Mesenchymal stem cell (in vitro differentiated cells and primary cell): Measurements from ENCODE around the gene RNF214.
A peak's percentile ranks its signal among the peaks of the same experiment; 100 is the strongest.

Experiments used
- DNase-seq: peaks from one replicate; pipeline ENCODE4 v3.0.0-alpha.2; 2013
- H2AFZ ChIP-seq: one replicate; pipeline ENCODE4 v1.6.1; 2013; ENCODE audit warnings: low read depth, mild to moderate bottlenecking, control low read depth, inconsistent platforms, low read length, moderate library complexity
- H2AK5ac ChIP-seq: 2 replicates; pipeline ENCODE4 v1.6.1; 2013; ENCODE audit warnings: low read length, moderate library complexity, mild to moderate bottlenecking, inconsistent platforms; ENCODE audit not compliant: severe bottlenecking
- H2BK120ac ChIP-seq: one replicate; pipeline ENCODE4 v1.6.1; 2013; ENCODE audit warnings: low read depth, mild to moderate bottlenecking, inconsistent platforms, low read length, moderate library complexity
- H2BK12ac ChIP-seq, 2 experiments: one replicate each; pipeline ENCODE4 v1.6.1; 2013; ENCODE audit warnings: inconsistent platforms in 2 of 2, low read length in 2 of 2, mild to moderate bottlenecking in 2 of 2, moderate library complexity in 2 of 2, control low read depth in 1 of 2
- H2BK15ac ChIP-seq: one replicate; pipeline ENCODE4 v1.6.1; 2013; ENCODE audit warnings: mild to moderate bottlenecking, low read depth, inconsistent platforms; ENCODE audit not compliant: poor library complexity, severe bottlenecking
- H2BK5ac ChIP-seq: 2 replicates; pipeline ENCODE4 v1.6.1; 2013; ENCODE audit warnings: low read depth, mild to moderate bottlenecking, low read length, control low read depth, inconsistent platforms; ENCODE audit not compliant: poor library complexity, severe bottlenecking
- H3K14ac ChIP-seq, 2 experiments: one replicate each; pipeline ENCODE4 v1.6.1; 2013; ENCODE audit warnings: inconsistent platforms in 2 of 2, low read length in 2 of 2, control low read depth in 1 of 2, mild to moderate bottlenecking in 1 of 2, moderate library complexity in 1 of 2
- H3K18ac ChIP-seq, 2 experiments: one replicate each; pipeline ENCODE4 v1.6.1; 2013; ENCODE audit warnings: inconsistent platforms in 2 of 2, low read length in 2 of 2, control low read depth in 1 of 2, low read depth in 1 of 2, mild to moderate bottlenecking in 1 of 2
- H3K23ac ChIP-seq, 2 experiments: one replicate each; pipeline ENCODE4 v1.6.1; 2013; ENCODE audit warnings: inconsistent platforms in 2 of 2, low read length in 2 of 2, mild to moderate bottlenecking in 2 of 2, moderate library complexity in 2 of 2, control low read depth in 1 of 2
- H3K27ac ChIP-seq: 2 replicates; pipeline ENCODE4 v1.5.1; 2013; ENCODE audit warnings: mild to moderate bottlenecking, moderate library complexity, low read length, control low read depth, inconsistent platforms; ENCODE audit not compliant: poor library complexity, severe bottlenecking
- H3K27me3 ChIP-seq, 2 experiments: 2 replicates each; pipeline versions ENCODE4 v1.6.1 to v1.7.0; 2013; ENCODE audit warnings: low read length in 2 of 2, mild to moderate bottlenecking in 2 of 2, moderate library complexity in 2 of 2, control low read depth in 1 of 2, inconsistent platforms in 1 of 2; ENCODE audit not compliant: control insufficient read depth in 1 of 2, insufficient read depth in 1 of 2
- H3K36me3 ChIP-seq, 2 experiments: 2 replicates each; pipeline versions ENCODE4 v1.6.1 to v1.7.0; 2013; ENCODE audit warnings: low read length in 2 of 2, control low read depth in 1 of 2, inconsistent platforms in 1 of 2, low read depth in 1 of 2, mild to moderate bottlenecking in 1 of 2; ENCODE audit not compliant: insufficient read depth in 2 of 2, control insufficient read depth in 1 of 2
- H3K4ac ChIP-seq, 2 experiments: one replicate each; pipeline ENCODE4 v1.6.1; 2013; ENCODE audit warnings: inconsistent platforms in 2 of 2, low read length in 2 of 2, mild to moderate bottlenecking in 2 of 2, moderate library complexity in 2 of 2, control low read depth in 1 of 2, low read depth in 1 of 2
- H3K4me1 ChIP-seq: 2 replicates; pipeline ENCODE4 v1.6.1; 2013; ENCODE audit warnings: low read depth, low read length, control low read depth; ENCODE audit not compliant: control insufficient read depth, insufficient read depth
- H3K4me2 ChIP-seq: 2 replicates; pipeline ENCODE4 v1.6.1; 2013; ENCODE audit warnings: low read length, mild to moderate bottlenecking, inconsistent platforms; ENCODE audit not compliant: poor library complexity, severe bottlenecking
- H3K4me3 ChIP-seq, 2 experiments: 2 replicates each; pipeline versions ENCODE4 v1.5.1 to v1.7.0; 2013; ENCODE audit warnings: low read length in 2 of 2, mild to moderate bottlenecking in 2 of 2, control low read depth in 1 of 2, low read depth in 1 of 2; ENCODE audit not compliant: insufficient read depth in 1 of 2
- H3K79me1 ChIP-seq: replicated peaks from 2 replicates; pipeline ENCODE4 v1.6.1; 2013; ENCODE audit warnings: mild to moderate bottlenecking, control low read depth, low read length, inconsistent platforms; ENCODE audit not compliant: poor library complexity, severe bottlenecking
- H3K9ac ChIP-seq: 2 replicates; pipeline ENCODE4 v1.7.0; 2013; ENCODE audit warnings: mild to moderate bottlenecking, low read length, moderate library complexity
- H3K9me3 ChIP-seq: 2 replicates; pipeline ENCODE4 v1.7.0; 2013; ENCODE audit warnings: mild to moderate bottlenecking, low read length; ENCODE audit not compliant: control insufficient read depth
- H4K8ac ChIP-seq: one replicate; pipeline ENCODE4 v1.6.1; 2013; ENCODE audit warnings: inconsistent platforms, mild to moderate bottlenecking, low read length, moderate library complexity
- H4K91ac ChIP-seq: one replicate; pipeline ENCODE4 v1.6.1; 2013; ENCODE audit warnings: mild to moderate bottlenecking, low read length, inconsistent platforms
- WGBS: methylation state at CpG from one replicate; pipeline ENCODE4 v1.1.7; 2013; ENCODE audit warnings: mixed read lengths; 5-methylcytosine and 5-hydroxymethylcytosine counted together

The RNF214 gene

DNA sequence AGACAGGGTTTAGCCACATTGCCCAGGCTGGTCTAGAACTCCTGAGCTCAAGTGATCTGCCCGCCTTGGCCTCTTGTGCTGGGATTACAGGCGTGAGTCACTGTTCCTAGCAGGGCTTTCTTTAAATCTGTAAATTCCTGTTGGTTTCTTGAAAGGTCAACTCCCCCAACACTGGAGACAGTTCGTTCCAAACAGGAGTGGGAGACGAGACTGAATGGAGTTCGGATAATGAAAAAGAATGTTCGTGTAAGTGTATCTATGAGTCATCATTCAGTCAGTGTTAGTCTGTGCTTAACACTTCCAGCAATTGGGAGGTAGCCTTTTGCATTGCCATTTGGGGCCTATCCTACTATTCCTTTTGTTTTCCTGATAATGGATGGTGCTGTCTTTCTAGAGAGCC, 48.7 kb downstream of the RNF214 start:
- DNase-seq: peak; percentile 96
- H2BK5ac ChIP-seq: no peak overlapping the region
- 0% methylated on average over 6 of the region's 6 CpGs for WGBS
- H3K79me1 ChIP-seq: peaks cover 6% of the 10 kb centered on the region
- H4K8ac ChIP-seq: no peak overlapping the region
- H4K91ac ChIP-seq: no peak overlapping the region
- no peak overlapping the region for H3K4ac ChIP-seq
- peak overlapping the region in 1 of 2 experiments; percentile 68 for H3K18ac ChIP-seq
- peaks cover 7% of the 10 kb centered on the region for H3K4me1 ChIP-seq
- H2AFZ ChIP-seq: no peak overlapping the region
- no peak overlapping the region for H2BK15ac ChIP-seq
- H2BK12ac ChIP-seq: peak overlapping the region in 1 of 2 experiments; percentile 77
- no peak overlapping the region for H2AK5ac ChIP-seq
- no peak overlapping the region for H3K4me2 ChIP-seq
- peaks cover 21 to 52% of the 10 kb centered on the region in 2 experiments for H3K36me3 ChIP-seq
- H3K23ac ChIP-seq: no peak overlapping the region
- no peaks in the 10 kb centered on the region for H3K9me3 ChIP-seq
- no peak overlapping the region for H2BK120ac ChIP-seq
- peak overlapping the region; percentile 88 for H3K27ac ChIP-seq
- no peaks in the 10 kb centered on the region for H3K27me3 ChIP-seq
- peak overlapping the region; percentile 58 for H3K9ac ChIP-seq
- no peak overlapping the region for H3K14ac ChIP-seq
- no peak overlapping the region for H3K4me3 ChIP-seq

GRCh38 chr11:117281869-117282268, 49.4 kb downstream of the RNF214 start:
- peaks cover 6% of the 10 kb centered on the region for H3K79me1 ChIP-seq
- H3K18ac ChIP-seq: peak overlapping the region; percentile 9 to 58
- H2AFZ ChIP-seq: no peak overlapping the region
- H3K9me3 ChIP-seq: no peaks in the 10 kb centered on the region
- WGBS: 95% methylated on average over 7 of the region's 7 CpGs
- H3K4me1 ChIP-seq: peaks cover 7% of the 10 kb centered on the region
- no peak overlapping the region for H3K14ac ChIP-seq
- no peak overlapping the region for H2BK120ac ChIP-seq
- H3K9ac ChIP-seq: peak overlapping the region; percentile 33
- no peak overlapping the region for H3K4me3 ChIP-seq
- no peak for DNase-seq
- H2BK12ac ChIP-seq: peak overlapping the region; percentile 37 to 99
- H3K4ac ChIP-seq: peak overlapping the region in 1 of 2 experiments; percentile 54
- peak overlapping the region; percentile 5 for H3K27ac ChIP-seq
- H2BK15ac ChIP-seq: no peak overlapping the region
- H4K8ac ChIP-seq: peak overlapping the region; percentile 30
- H2BK5ac ChIP-seq: no peak overlapping the region
- H2AK5ac ChIP-seq: peak overlapping the region; percentile 38
- H3K23ac ChIP-seq: no peak overlapping the region
- H4K91ac ChIP-seq: peak overlapping the region; percentile 85
- no peak overlapping the region for H3K4me2 ChIP-seq
- peaks cover 21 to 59% of the 10 kb centered on the region in 2 experiments for H3K36me3 ChIP-seq
- H3K27me3 ChIP-seq: no peaks in the 10 kb centered on the region

- H3K36me3 ChIP-seq: peaks cover 27 to 70% of the 10 kb centered on the region in 2 experiments
- H4K8ac ChIP-seq: no peak overlapping the region
- no peak overlapping the region for H3K27ac ChIP-seq
- H2BK5ac ChIP-seq: no peak overlapping the region
- H3K27me3 ChIP-seq: no peaks in the 10 kb centered on the region
- H2BK120ac ChIP-seq: no peak overlapping the region
- no peak overlapping the region for H3K18ac ChIP-seq
- H3K14ac ChIP-seq: no peak overlapping the region
- peaks cover 7% of the 10 kb centered on the region for H3K4me1 ChIP-seq
- H2AK5ac ChIP-seq: no peak overlapping the region
- H3K4ac ChIP-seq: no peak overlapping the region
- H3K9ac ChIP-seq: no peak overlapping the region
- WGBS: 96% methylated on average over 3 of the region's 3 CpGs
- no peak overlapping the region for H3K4me2 ChIP-seq
- no peaks in the 10 kb centered on the region for H3K9me3 ChIP-seq
- no peak overlapping the region for H2BK12ac ChIP-seq
- H3K79me1 ChIP-seq: peaks cover 7% of the 10 kb centered on the region
- no peak overlapping the region for H3K23ac ChIP-seq
- no peak overlapping the region for H2BK15ac ChIP-seq
- H2AFZ ChIP-seq: no peak overlapping the region
- no peak for DNase-seq
- H3K4me3 ChIP-seq: no peak overlapping the region
- no peak overlapping the region for H4K91ac ChIP-seq
Measured at GRCh38 chr11:117282956-117283355, 50.5 kb downstream of the RNF214 start.

DNA sequence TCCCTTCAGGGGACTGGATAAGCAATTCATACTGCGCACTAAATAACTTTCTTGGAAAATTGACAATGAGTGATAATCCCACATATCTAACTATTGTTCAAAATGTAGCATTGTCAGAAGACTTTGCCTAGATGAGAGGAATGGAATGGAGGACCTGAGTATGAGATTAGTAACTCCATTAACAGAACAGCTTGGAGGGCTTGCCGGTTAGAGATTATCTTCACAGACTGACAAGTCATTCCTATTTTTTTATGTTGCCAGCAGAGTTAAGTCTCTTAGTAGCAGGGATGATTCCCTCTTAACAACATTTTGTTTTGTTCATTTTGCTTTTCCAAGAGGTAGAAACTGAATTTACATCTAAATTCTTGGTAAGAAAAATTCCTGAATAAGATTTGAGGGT, 51.6 kb downstream of the RNF214 start:
- H2AFZ ChIP-seq: no peak overlapping the region
- H3K4me3 ChIP-seq: no peak overlapping the region
- no peaks in the 10 kb centered on the region for H3K27me3 ChIP-seq
- no peak overlapping the region for H3K14ac ChIP-seq
- H3K4ac ChIP-seq: no peak overlapping the region
- no peak overlapping the region for H2BK5ac ChIP-seq
- H3K79me1 ChIP-seq: peaks cover 5% of the 10 kb centered on the region
- H2BK12ac ChIP-seq: no peak overlapping the region
- no peak overlapping the region for H3K27ac ChIP-seq
- no peak overlapping the region for H2BK120ac ChIP-seq
- H2BK15ac ChIP-seq: no peak overlapping the region
- H3K36me3 ChIP-seq: peaks cover 30 to 81% of the 10 kb centered on the region in 2 experiments
- H3K23ac ChIP-seq: no peak overlapping the region
- H3K4me1 ChIP-seq: peaks cover 7% of the 10 kb centered on the region
- no peak overlapping the region for H4K8ac ChIP-seq
- H3K4me2 ChIP-seq: no peak overlapping the region
- DNase-seq: no peak
- H3K9me3 ChIP-seq: no peaks in the 10 kb centered on the region
- no peak overlapping the region for H4K91ac ChIP-seq
- H3K18ac ChIP-seq: no peak overlapping the region
- 100% methylated on average over 2 of the region's 2 CpGs for WGBS
- no peak overlapping the region for H3K9ac ChIP-seq
- H2AK5ac ChIP-seq: no peak overlapping the region
